ENCODE data around the gene RNF167. TPM values are rescaled to one million over a fixed set of nuclear protein-coding genes. Genes with fewer than 3 reads are reported as not detected.

Gene RNF167
- total and polyA plus RNA-seq, 2 of the 13 experiments (the other 11 are each of a cell fraction or from before 2014, with no cell fraction given), result 44.1 to 45.4 TPM

DNA sequence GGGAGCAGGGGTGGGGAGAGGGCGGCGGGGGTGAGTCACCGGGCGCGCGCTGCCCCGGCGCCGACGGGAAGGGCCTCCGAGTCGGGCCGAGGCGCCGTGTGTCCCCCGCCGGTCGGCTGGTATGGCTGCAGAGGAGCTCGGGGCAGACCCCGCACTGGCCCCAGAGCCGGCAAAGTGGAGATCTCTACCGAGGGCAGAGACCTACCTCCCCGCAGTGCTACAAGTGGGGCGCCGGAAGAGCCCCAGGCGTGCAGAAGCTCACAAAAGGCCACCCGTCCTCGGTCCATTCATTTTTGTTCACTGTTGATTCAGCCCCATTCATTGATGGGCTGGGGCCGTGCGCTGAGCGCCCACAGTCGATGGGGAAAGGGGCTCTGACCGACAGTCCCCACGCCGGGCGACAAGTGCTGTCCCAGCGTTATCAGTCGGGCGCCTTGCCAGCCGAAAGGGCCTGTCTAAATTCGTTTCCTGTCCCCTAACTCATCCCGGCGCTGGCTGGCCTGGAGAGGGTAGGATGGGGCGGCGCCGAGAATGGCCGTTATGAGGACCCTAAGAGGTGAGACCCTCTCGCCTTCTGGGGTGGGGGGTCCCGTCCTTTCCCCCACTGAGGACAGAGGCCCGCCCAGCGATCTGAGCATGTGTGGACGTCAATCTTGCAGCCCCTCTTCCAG, 10.1 kb downstream of the RNF167 start (continued):
- TF ChIP-seq, protein P1, sequence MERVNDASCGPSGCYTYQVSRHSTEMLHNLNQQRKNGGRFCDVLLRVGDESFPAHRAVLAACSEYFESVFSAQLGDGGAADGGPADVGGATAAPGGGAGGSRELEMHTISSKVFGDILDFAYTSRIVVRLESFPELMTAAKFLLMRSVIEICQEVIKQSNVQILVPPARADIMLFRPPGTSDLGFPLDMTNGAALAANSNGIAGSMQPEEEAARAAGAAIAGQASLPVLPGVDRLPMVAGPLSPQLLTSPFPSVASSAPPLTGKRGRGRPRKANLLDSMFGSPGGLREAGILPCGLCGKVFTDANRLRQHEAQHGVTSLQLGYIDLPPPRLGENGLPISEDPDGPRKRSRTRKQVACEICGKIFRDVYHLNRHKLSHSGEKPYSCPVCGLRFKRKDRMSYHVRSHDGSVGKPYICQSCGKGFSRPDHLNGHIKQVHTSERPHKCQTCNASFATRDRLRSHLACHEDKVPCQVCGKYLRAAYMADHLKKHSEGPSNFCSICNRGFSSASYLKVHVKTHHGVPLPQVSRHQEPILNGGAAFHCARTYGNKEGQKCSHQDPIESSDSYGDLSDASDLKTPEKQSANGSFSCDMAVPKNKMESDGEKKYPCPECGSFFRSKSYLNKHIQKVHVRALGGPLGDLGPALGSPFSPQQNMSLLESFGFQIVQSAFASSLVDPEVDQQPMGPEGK (CRISPR knock-in tag; IDR thresholded peaks at IDR 0.05), result no peak; the same call in 1 of the 2 replicates
- TF ChIP-seq, protein P2, sequence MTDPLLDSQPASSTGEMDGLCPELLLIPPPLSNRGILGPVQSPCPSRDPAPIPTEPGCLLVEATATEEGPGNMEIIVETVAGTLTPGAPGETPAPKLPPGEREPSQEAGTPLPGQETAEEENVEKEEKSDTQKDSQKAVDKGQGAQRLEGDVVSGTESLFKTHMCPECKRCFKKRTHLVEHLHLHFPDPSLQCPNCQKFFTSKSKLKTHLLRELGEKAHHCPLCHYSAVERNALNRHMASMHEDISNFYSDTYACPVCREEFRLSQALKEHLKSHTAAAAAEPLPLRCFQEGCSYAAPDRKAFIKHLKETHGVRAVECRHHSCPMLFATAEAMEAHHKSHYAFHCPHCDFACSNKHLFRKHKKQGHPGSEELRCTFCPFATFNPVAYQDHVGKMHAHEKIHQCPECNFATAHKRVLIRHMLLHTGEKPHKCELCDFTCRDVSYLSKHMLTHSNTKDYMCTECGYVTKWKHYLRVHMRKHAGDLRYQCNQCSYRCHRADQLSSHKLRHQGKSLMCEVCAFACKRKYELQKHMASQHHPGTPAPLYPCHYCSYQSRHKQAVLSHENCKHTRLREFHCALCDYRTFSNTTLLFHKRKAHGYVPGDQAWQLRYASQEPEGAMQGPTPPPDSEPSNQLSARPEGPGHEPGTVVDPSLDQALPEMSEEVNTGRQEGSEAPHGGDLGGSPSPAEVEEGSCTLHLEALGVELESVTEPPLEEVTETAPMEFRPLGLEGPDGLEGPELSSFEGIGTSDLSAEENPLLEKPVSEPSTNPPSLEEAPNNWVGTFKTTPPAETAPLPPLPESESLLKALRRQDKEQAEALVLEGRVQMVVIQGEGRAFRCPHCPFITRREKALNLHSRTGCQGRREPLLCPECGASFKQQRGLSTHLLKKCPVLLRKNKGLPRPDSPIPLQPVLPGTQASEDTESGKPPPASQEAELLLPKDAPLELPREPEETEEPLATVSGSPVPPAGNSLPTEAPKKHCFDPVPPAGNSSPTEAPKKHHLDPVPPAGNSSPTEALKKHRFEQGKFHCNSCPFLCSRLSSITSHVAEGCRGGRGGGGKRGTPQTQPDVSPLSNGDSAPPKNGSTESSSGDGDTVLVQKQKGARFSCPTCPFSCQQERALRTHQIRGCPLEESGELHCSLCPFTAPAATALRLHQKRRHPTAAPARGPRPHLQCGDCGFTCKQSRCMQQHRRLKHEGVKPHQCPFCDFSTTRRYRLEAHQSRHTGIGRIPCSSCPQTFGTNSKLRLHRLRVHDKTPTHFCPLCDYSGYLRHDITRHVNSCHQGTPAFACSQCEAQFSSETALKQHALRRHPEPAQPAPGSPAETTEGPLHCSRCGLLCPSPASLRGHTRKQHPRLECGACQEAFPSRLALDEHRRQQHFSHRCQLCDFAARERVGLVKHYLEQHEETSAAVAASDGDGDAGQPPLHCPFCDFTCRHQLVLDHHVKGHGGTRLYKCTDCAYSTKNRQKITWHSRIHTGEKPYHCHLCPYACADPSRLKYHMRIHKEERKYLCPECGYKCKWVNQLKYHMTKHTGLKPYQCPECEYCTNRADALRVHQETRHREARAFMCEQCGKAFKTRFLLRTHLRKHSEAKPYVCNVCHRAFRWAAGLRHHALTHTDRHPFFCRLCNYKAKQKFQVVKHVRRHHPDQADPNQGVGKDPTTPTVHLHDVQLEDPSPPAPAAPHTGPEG (CRISPR knock-in tag; IDR thresholded peaks at IDR 0.05), result no peak
- TF ChIP-seq KDM1A (CRISPR knock-in tag; IDR thresholded peaks at IDR 0.05) (no peak), ZNF572 (CRISPR knock-in tag; IDR thresholded peaks at IDR 0.05) (no peak), IKZF1 (IDR thresholded peaks at IDR 0.05) (no peak), ZNF337 (CRISPR knock-in tag; IDR thresholded peaks at IDR 0.05; ENCODE audit: borderline replicate concordance, low read depth) (no peak), GABPA (IDR thresholded peaks at IDR 0.05; ENCODE audit: low read depth, low read length) (no peak), GABPA (CRISPR knock-in tag; IDR thresholded peaks at IDR 0.05; ENCODE audit: low read depth) (no peak), MAF1 (CRISPR knock-in tag; IDR thresholded peaks at IDR 0.05; ENCODE audit: borderline replicate concordance) (no peak), ZNF780A (CRISPR knock-in tag; IDR thresholded peaks at IDR 0.05) (no peak), ZNF367 (CRISPR knock-in tag; IDR thresholded peaks at IDR 0.05; ENCODE audit: borderline replicate concordance) (no peak), HOXD1 (CRISPR knock-in tag; IDR thresholded peaks at IDR 0.05) (0 out of 2 replicates have a peak, but pooled peaks have one; percentile 17), SALL2 (CRISPR knock-in tag; IDR thresholded peaks at IDR 0.05) (no peak; the same call in 1 of the 2 replicates), ZNF432 (CRISPR knock-in tag; IDR thresholded peaks at IDR 0.05; ENCODE audit: borderline replicate concordance) (no peak), MZF1 (CRISPR knock-in tag; IDR thresholded peaks at IDR 0.05; ENCODE audit: borderline replicate concordance) (no peak), HNRNPL (IDR thresholded peaks at IDR 0.05; ENCODE audit: low read depth, low read length) (no peak)
- TF ChIP-seq, protein P3, sequence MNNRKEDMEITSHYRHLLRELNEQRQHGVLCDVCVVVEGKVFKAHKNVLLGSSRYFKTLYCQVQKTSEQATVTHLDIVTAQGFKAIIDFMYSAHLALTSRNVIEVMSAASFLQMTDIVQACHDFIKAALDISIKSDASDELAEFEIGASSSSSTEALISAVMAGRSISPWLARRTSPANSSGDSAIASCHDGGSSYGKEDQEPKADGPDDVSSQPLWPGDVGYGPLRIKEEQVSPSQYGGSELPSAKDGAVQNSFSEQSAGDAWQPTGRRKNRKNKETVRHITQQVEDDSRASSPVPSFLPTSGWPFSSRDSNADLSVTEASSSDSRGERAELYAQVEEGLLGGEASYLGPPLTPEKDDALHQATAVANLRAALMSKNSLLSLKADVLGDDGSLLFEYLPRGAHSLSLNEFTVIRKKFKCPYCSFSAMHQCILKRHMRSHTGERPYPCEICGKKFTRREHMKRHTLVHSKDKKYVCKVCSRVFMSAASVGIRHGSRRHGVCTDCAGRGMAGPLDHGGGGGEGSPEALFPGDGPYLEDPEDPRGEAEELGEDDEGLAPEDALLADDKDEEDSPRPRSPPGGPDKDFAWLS (CRISPR knock-in tag; IDR thresholded peaks at IDR 0.05; ENCODE audit: borderline replicate concordance), result no peak
- TF ChIP-seq, protein P4, sequence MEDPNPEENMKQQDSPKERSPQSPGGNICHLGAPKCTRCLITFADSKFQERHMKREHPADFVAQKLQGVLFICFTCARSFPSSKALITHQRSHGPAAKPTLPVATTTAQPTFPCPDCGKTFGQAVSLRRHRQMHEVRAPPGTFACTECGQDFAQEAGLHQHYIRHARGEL (CRISPR knock-in tag; IDR thresholded peaks at IDR 0.05), result no peak

Data from HepG2 (cell line).